GM18517 (cell line): ENCODE data around the gene PMEPA1.

Experiments used
- ATAC-seq: cut with Tn5 transposase; IDR thresholded peaks from one replicate; pipeline ENCODE4 v1.9.1; 2021; ENCODE audit warnings: mild to moderate bottlenecking, moderate library complexity; ENCODE audit not compliant: unreplicated experiment

Gene PMEPA1

GRCh38 chr20:57614490-57615444 lies 95.0 kb downstream of the PMEPA1 start:
- no peak for ATAC-seq

GRCh38 chr20:57613481-57613921 lies 96.3 kb downstream of the PMEPA1 start:
- no peak for ATAC-seq

GRCh38 chr20:57612916-57613315 lies 96.9 kb downstream of the PMEPA1 start:
- ATAC-seq = no peak

GRCh38 chr20:57612436-57612835 lies 97.4 kb downstream of the PMEPA1 start:
- ATAC-seq = no peak

- ATAC-seq = no peak
Measured at GRCh38 chr20:57611586-57612311, 98.1 kb downstream of the PMEPA1 start.

- ATAC-seq = no peak
Measured at GRCh38 chr20:57610261-57610952, 99.4 kb downstream of the PMEPA1 start.

GRCh38 chr20:57609842-57610167 lies 100.0 kb downstream of the PMEPA1 start:
- no peak for ATAC-seq

GRCh38 chr20:57609086-57609841 lies 100.6 kb downstream of the PMEPA1 start:
- ATAC-seq = no peak

GRCh38 chr20:57608516-57608915 lies 101.3 kb downstream of the PMEPA1 start:
- ATAC-seq = no peak

- no peak for ATAC-seq
Measured at GRCh38 chr20:57605878-57606277, 103.9 kb downstream of the PMEPA1 start.

- no peak for ATAC-seq
Measured at GRCh38 chr20:57605045-57605444, 104.8 kb downstream of the PMEPA1 start.

GRCh38 chr20:57603120-57603519 lies 106.7 kb downstream of the PMEPA1 start:
- ATAC-seq = no peak

- ATAC-seq = no peak
Measured at GRCh38 chr20:57601737-57602136, 108.1 kb downstream of the PMEPA1 start.

- ATAC-seq = no peak
Measured at GRCh38 chr20:57601211-57601570, 108.6 kb downstream of the PMEPA1 start.

GRCh38 chr20:57600320-57601210 lies 109.2 kb downstream of the PMEPA1 start:
- no peak for ATAC-seq

GRCh38 chr20:57598491-57598890 lies 111.3 kb downstream of the PMEPA1 start:
- ATAC-seq = no peak
